Testis (tissue), 3 donors: Measurements from ENCODE around the gene MINK1. TPM values are rescaled to one million over a fixed set of nuclear protein-coding genes. Genes with fewer than 3 reads are reported as not detected.

Source experiments
- DNase-seq: peaks from one replicate; pipeline ENCODE4 v3.0.0-alpha.2; 2019
- H3K27ac ChIP-seq, 2 donors: fragments of 200-600 bp; sonication (generic); one replicate each; pipeline ENCODE4 v1.5.1; 2019
- H3K27me3 ChIP-seq: fragments of 200-600 bp; sonication (generic); one replicate; pipeline ENCODE4 v1.5.1; 2019
- H3K36me3 ChIP-seq: fragments of 200-600 bp; sonication (generic); one replicate; pipeline ENCODE4 v1.5.1; 2017; ENCODE audit warnings: low read depth; ENCODE audit errors: missing control alignments
- H3K4me1 ChIP-seq: fragments of 200-600 bp; sonication (generic); one replicate; pipeline ENCODE4 v1.5.1; 2019
- H3K4me3 ChIP-seq, 2 donors: fragments of 200-600 bp; sonication (generic); one replicate each; pipeline ENCODE4 v1.5.1; 2017 to 2019
- H3K9me3 ChIP-seq: fragments of 200-600 bp; sonication (generic); one replicate; pipeline ENCODE4 v1.5.1; 2017
- POLR2A ChIP-seq: fragments of 450-650 bp; IDR thresholded peaks from one replicate; pipeline ENCODE4 v1.6.1; 2017; ENCODE audit warnings: antibody characterized with exemption, mild to moderate bottlenecking, moderate library complexity
- WGBS, 2 donors: methylation state at CpG; one replicate each; pipeline ENCODE4 v1.1.5; 2018; 5-methylcytosine and 5-hydroxymethylcytosine counted together
- intact Hi-C: fragments of 100-400 bp; cut with DNase I; formaldehyde crosslinking; loops from one replicate; pipeline ENCODE4 v1.15.1; 2023; ENCODE audit warnings: low total_unique reads
- polyA plus RNA-seq: library from polyadenylated mRNA; stranded (reverse); fragments of 350-450 nt; fragmentation: Illumina TruSeq; extraction: RNeasy Lipid Tissue Mini Kit (QIAGEN cat#74804); gene quantifications from one replicate; pipeline ENCODE4 v1.2.3, GENCODE V29; 2014; ENCODE audit warnings: low read depth, low replicate concordance; ENCODE audit not compliant: insufficient read depth
- total RNA-seq, 2 donors: library from RNA; depleted of rRNA; stranded (reverse); fragments of >200 nt; gene quantifications; one replicate each; pipeline ENCODE4 v1.2.3, GENCODE V29; 2016
- TF ChIP-seq, protein P1 (sequence below), 3 experiments: fragments of 450-650 bp in 2 of 3; fragments of 200-600 bp in 1 of 3; sonication (generic) in 1 of 3; IDR thresholded peaks; one replicate each; pipeline ENCODE4 v1.5.1; 2016 to 2019; ENCODE audit warnings: antibody characterized with exemption in 3 of 3, mild to moderate bottlenecking in 2 of 3, moderate library complexity in 1 of 3

MINK1 gene
- total and polyA plus RNA-seq, 3 donors from 2014 or later = 77.4 to 142 (median 135) TPM

DNA sequence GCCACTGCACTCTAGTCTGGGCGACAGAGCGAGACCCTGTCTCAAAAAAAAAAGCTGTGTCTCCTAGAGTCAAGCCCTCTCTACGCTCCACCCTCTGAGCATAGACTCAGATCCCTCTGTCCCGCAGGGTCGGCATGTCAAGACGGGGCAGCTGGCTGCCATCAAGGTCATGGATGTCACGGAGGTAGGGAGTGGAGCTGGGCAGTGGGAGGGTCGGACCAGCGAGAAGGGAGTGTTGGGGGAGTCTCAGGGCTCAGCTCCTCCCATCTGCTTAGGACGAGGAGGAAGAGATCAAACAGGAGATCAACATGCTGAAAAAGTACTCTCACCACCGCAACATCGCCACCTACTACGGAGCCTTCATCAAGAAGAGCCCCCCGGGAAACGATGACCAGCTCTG, 47.7 kb downstream of the MINK1 start:
- Histone ChIP-seq H3K4me1 (peaks cover 28% of the 10 kb centered on the region), H3K27me3 (no peaks in the 10 kb centered on the region), H3K36me3 (no peaks in the 10 kb centered on the region), H3K27ac (peak overlapping the region in 1 of 2 donors; percentile 18), H3K4me3 (no peak overlapping the region), H3K9me3 (no peaks in the 10 kb centered on the region)
- intact Hi-C loops = loop anchor here (10.0 kb wide), 1 partner anchor 146 kb away; the partner anchor contains the start of genes CXCL16, MED11 and ZMYND15
- WGBS, 2 donors = 63 to 84% methylated on average over 7 to 15 of the region's 15 CpGs
- no peak for DNase-seq
- TF ChIP-seq POLR2A = no peak
- TF ChIP-seq, protein P1, sequence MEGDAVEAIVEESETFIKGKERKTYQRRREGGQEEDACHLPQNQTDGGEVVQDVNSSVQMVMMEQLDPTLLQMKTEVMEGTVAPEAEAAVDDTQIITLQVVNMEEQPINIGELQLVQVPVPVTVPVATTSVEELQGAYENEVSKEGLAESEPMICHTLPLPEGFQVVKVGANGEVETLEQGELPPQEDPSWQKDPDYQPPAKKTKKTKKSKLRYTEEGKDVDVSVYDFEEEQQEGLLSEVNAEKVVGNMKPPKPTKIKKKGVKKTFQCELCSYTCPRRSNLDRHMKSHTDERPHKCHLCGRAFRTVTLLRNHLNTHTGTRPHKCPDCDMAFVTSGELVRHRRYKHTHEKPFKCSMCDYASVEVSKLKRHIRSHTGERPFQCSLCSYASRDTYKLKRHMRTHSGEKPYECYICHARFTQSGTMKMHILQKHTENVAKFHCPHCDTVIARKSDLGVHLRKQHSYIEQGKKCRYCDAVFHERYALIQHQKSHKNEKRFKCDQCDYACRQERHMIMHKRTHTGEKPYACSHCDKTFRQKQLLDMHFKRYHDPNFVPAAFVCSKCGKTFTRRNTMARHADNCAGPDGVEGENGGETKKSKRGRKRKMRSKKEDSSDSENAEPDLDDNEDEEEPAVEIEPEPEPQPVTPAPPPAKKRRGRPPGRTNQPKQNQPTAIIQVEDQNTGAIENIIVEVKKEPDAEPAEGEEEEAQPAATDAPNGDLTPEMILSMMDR (IDR thresholded peaks at IDR 0.05) = no peak

DNA sequence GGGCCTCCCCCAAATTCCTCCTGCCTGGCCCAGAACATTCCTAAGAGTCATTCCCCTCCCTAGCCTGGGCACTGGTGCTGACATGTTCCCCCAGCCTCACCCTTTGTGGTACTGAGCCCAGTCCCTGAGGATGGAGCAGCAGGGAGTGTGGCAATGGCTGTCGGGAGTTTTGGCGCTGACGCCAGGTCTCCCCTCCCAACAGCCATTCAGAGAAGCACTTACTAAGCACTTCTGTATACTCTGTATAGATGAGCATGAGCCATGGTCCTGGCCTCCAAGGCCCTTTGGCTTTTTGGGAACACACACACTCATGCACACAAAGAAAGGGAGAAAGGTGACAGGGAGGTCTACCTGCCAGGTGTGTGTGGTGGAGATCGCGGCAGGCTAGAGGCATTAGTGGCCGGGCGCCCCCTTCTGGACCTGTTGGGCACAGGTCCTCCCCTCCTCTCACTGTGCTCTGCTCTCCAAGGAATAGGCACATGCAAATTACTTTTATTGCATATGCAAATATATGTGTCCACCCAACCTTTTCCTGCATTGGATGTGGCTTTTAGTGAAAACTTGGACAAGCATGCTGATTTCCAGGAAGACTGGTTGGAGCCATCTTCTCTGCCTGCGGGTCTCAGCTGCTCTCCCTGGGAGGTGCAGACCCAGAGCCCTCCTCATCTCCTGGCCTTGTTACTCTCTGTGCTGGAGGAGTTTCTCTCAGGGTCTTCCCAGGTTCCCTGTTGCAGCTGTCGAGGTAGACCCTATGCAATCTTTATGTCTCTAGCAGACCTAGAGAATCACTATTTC, 48.8 kb downstream of the MINK1 start:
- Histone ChIP-seq H3K9me3 (no peaks in the 10 kb centered on the region), H3K4me3 (no peak overlapping the region), H3K4me1 (peaks cover 18% of the 10 kb centered on the region), H3K27ac (no peak overlapping the region), H3K36me3 (no peaks in the 10 kb centered on the region), H3K27me3 (no peaks in the 10 kb centered on the region)
- DNase-seq = peak; percentile 84
- intact Hi-C loops = loop anchor here (10.0 kb wide), 1 partner anchor 147 kb away; the partner anchor contains the start of genes CXCL16, MED11 and ZMYND15
- 35 to 51% methylated on average over 9 of the region's 9 CpGs for WGBS, 2 donors
- TF ChIP-seq POLR2A = no peak
- TF ChIP-seq, protein P1 (IDR thresholded peaks at IDR 0.05) = peak; percentile 60 to 74 (median 74)

DNA sequence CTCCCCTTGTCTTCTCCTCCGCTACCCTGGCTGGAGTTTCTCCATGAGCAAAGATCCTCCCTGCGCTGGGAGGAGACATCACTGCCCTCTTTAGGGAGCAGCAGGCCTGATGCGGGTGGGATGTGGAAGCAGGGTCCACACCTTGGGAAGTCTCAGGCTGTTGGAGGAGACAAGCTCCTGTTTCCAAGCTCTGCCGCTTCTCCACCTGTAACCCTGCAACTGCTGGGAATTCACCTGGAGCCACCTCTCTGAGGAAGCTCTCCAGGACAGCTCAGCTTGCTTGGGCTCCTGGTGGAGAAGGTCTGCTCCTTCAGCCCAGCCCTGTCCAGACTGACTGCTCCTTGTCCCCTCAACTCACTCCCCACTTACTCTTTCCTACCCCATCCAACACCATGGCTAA, 51.3 kb downstream of the MINK1 start:
- no peak for DNase-seq
- intact Hi-C loops = loop anchor here (10.0 kb wide), 1 partner anchor 150 kb away; the partner anchor contains the start of genes CXCL16, MED11 and ZMYND15
- H3K36me3 ChIP-seq = no peaks in the 10 kb centered on the region
- no peak for TF ChIP-seq POLR2A
- TF ChIP-seq, protein P1 (IDR thresholded peaks at IDR 0.05) = no peak
- no peak overlapping the region for H3K4me3 ChIP-seq
- H3K27me3 ChIP-seq = no peaks in the 10 kb centered on the region
- WGBS, 2 donors = 82 to 88% methylated on average over 2 to 4 of the region's 4 CpGs
- H3K4me1 ChIP-seq = peaks cover 14% of the 10 kb centered on the region
- H3K9me3 ChIP-seq = no peaks in the 10 kb centered on the region
- no peak overlapping the region for H3K27ac ChIP-seq

- H3K4me3 ChIP-seq = no peak overlapping the region
- WGBS, 2 donors = 94 to 99% methylated on average over 12 of the region's 12 CpGs
- DNase-seq = no peak
- H3K9me3 ChIP-seq = no peaks in the 10 kb centered on the region
- TF ChIP-seq POLR2A = no peak
- H3K27ac ChIP-seq = no peak overlapping the region
- H3K4me1 ChIP-seq = peaks cover 2% of the 10 kb centered on the region
- intact Hi-C loops = loop anchor here (5.0 to 10.0 kb wide), 2 partner anchors 95 to 152 kb away; partner anchors contain the start of genes CXCL16, MED11 and ZMYND15
- H3K27me3 ChIP-seq = no peaks in the 10 kb centered on the region
- no peaks in the 10 kb centered on the region for H3K36me3 ChIP-seq
Measured at GRCh38 chr17:4886830-4887229, 53.7 kb downstream of the MINK1 start.

DNA sequence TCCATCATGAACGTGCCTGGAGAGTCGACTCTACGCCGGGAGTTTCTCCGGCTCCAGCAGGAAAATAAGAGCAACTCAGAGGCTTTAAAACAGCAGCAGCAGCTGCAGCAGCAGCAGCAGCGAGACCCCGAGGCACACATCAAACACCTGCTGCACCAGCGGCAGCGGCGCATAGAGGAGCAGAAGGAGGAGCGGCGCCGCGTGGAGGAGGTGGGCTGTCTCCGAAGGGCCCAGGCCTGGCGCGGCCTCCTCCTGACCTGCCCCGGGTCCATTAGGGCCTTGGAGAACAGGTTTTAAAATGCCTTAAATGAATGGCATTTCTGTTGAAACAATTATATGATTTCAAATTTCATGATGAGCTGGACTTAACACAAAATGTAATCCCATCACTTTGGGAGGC, 54.4 kb downstream of the MINK1 start:
- WGBS, 2 donors = 86 to 93% methylated on average over 18 of the region's 18 CpGs
- H3K9me3 ChIP-seq = no peaks in the 10 kb centered on the region
- H3K36me3 ChIP-seq = no peaks in the 10 kb centered on the region
- TF ChIP-seq, protein P1 (IDR thresholded peaks at IDR 0.05) = no peak
- TF ChIP-seq POLR2A = no peak
- no peak overlapping the region for H3K4me3 ChIP-seq
- no peak overlapping the region for H3K27ac ChIP-seq
- no peaks in the 10 kb centered on the region for H3K4me1 ChIP-seq
- intact Hi-C loops = loop anchor here (5.0 to 10.0 kb wide), 2 partner anchors 95 to 153 kb away; partner anchors contain the start of genes CXCL16, MED11 and ZMYND15
- DNase-seq = no peak
- no peaks in the 10 kb centered on the region for H3K27me3 ChIP-seq
